Inferior parietal cortex (tissue), 1 donor: ENCODE data around the gene CD247.
A peak's percentile ranks its signal among the peaks of the same experiment; 100 is the strongest.

Experiments used
- DNase-seq: peaks from one replicate; pipeline ENCODE4 v3.0.0-alpha.2; 2016; ENCODE audit errors: extremely low spot score

The CD247 gene

GRCh38 chr1:167440345-167440744 is 78.0 kb downstream of the CD247 start:
- no peak for DNase-seq

DNA sequence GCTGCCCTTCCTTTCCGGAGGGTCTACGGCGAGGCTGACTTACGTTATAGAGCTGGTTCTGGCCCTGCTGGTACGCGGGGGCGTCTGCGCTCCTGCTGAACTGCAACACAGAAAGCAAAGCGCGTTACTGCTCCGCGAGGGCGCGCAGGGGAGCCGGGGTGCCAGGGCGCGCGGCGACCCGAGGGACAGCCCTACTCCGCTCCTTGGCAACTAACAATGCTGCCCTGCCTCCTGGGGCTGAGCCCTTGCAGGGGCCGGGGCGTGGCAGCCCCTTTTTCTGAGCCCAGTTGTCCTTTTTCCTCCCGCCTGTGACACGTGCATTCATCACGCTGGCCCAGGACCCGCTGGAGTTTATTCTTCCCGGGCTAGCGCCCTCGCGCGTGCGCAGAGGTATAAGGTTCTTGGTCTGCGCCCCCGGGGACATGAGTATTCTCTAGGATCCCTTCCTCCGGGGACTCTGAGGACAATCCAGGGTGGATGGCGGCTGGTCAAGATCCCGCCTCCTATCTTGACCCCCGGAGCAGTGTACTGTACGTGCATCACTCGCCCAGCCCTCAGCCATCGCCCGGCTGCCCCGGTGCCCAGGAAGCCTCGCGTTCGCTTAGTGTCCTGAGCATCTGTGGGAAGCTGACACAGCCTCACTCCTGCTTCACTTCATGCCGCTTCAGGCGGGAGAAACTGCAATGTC is 78.9 kb downstream of the CD247 start:
- DNase-seq = peak; percentile 70

DNA sequence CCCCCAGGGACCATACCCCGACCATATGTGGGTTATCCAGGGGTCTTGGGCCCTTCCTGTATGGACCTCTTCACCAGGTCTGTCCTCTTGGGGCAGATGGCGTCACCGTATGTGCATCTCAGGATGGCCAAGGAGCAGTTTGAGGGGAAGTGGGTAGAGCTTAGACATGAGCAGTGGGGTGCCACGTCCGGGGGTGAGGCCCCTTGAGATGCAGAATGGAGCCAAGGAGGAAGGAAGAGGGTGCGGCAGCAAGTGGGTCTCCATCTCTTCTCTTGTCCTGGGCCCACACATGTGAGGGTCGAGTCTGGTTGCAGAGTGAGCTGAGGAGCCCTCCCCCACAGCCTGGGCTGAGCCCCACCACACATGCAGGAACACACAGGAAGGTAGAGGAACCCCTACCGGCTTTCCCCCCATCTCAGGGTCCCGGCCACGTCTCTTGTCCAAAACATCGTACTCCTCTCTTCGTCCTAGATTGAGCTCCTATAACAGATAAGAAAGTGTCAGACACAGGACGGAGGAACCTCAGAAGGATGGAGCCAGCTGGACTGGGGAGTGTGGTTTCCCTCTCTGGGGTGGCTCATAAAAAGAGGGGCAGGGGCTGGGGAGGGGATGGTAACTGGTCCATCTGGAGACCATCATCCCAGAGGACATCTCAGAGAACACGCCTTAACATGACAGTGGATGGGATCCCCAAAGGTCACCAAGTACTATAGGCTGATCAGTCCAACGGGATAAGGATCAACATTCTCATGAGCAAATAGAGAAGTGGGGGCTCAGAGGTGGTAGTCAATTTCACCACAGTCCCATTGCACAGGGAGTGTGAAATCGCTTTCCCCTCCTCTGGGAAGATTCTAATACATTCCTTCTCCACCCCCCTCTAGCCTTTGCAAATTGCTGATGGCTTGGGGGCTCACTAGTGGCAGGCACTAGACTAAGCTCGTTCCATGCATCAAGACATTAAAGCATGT is 79.9 kb downstream of the CD247 start:
- DNase-seq = no peak

- no peak for DNase-seq
These were observed 82.8 kb downstream of the CD247 start for GRCh38 chr1:167435484-167435883.

DNA sequence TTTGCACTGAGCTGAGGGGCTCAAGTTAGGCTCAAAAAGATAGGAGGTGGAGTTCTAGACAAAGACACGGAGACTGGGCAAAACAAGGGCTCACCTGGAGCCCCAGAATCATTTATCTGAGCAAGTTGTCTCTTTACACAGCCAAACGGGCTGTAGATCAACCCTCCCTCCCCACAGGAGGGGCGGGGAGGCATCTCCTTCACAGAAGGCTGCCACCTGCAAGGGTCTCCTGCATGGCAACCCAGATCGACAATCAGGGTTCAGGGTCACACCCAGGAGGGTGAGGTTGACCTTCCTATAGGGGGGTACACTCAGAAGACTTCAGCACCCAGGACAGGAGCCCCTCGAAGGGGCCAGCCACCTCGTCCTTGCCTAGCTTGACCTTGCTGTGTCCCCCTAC is 84.0 kb downstream of the CD247 start:
- DNase-seq = no peak

DNA sequence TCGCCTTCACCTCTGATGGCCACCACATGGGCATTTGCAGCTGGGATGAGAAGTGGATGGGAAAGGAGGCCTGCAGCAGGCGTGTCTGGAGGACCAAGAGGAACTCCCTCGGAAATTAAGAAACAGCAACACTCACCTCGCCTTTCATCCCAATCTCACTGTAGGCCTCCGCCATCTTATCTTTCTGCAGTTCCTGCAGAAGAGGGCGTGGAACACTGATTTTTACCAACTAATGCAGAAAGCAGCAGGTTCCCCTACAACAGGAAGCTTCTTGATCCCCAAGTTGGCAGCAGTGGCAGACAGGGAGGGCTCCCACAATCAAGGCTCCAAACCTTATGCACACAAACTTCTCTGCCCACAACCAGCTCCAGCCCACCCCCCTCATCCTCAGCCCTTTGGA is 84.4 kb downstream of the CD247 start:
- DNase-seq = no peak

DNA sequence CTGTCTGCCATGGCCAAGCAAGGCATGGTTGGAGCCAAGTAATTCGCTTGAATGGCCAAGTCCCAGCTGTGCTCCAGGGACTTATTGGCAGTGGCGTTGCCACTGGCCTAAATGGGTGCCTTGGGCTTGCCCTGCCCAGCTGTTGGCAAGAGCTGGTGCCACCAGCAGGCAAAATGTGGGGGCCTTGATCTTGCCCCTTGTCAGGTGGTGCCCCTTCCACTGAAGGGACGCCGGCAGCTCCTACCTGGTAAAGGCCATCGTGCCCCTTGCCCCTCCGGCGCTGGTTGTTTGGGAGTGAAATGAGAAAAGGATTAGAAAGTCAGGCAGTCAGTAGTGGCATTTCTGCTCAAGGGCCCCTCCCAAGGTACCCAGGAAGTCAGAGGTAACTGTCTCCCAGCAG is 85.5 kb downstream of the CD247 start:
- DNase-seq = no peak

GRCh38 chr1:167431909-167432650 is 86.2 kb downstream of the CD247 start:
- DNase-seq = no peak

GRCh38 chr1:167431261-167431908 is 86.9 kb downstream of the CD247 start:
- no peak for DNase-seq

- DNase-seq = no peak
These were observed 87.5 kb downstream of the CD247 start for GRCh38 chr1:167430849-167431242.

GRCh38 chr1:167430134-167430848 is 88.0 kb downstream of the CD247 start:
- DNase-seq = no peak

GRCh38 chr1:167429612-167430011 is 88.7 kb downstream of the CD247 start:
- no peak for DNase-seq

- DNase-seq = no peak
These were observed 89.9 kb downstream of the CD247 start for GRCh38 chr1:167428395-167428794.

DNA sequence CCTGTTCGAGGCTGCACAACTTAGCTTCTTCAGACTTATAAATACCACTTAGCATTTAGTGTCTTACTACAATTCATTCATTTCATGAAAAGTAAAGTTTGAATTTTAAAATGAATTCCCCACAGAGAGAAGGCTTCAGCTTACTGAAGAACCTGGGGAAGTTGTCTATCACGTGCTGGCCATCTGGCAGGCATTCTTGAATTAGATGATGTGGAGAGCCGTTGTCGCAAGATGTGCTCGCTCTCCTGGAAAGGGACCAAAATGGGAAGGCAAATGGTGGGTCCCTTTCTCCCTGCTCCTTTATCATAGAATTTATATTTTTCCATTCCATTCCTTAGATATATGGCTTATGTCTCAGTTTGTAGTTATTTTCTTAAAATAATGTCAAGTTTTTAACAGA is 90.5 kb downstream of the CD247 start:
- DNase-seq = peak; percentile 35

DNA sequence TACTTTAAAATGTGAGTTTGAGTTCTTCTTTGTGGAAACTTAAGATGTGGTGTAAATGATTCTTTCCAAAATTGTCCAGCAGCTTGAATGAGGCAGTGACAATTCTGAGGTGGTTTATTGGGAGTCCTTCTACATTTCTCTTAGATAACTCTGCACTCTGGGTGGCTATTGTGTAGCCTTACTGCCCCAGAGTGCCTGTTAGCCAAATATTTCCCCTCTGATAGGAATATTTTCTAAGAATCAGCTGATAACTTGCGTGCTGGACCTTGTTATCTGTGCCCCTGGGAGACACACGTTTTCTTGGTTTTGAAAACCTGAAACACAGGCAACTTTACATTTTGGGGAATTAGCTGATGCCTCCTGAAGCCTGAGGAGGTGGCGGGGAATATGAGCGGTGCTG is 91.6 kb downstream of the CD247 start:
- no peak for DNase-seq

- no peak for DNase-seq
These were observed 92.8 kb downstream of the CD247 start for GRCh38 chr1:167425482-167425881.

GRCh38 chr1:167423684-167424619 is 94.4 kb downstream of the CD247 start:
- DNase-seq = no peak

GRCh38 chr1:167420510-167420909 is 97.8 kb downstream of the CD247 start:
- DNase-seq = no peak

- DNase-seq = no peak
These were observed 99.1 kb downstream of the CD247 start for GRCh38 chr1:167419245-167419644.

DNA sequence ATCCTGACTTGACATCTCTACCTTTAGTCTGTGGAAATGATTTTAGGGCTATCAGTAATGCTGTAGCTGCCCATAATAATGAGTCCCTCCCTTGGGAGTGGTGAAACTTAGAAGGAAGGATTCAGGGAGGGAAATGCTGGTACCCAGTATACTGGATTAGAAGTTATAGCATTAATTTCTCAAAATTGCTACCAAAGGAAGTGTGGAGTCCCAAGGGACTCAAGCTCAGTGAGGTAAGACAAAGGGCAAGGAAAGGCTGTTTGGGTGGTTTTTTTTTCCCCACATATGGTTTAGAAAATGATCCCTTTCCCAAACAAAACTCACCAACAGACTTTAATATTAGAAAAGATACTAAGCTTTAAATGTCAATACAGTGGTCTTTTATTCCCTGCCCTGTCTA is 99.9 kb downstream of the CD247 start:
- DNase-seq = no peak
